ENCODE results near the gene FAM228A. TPM values are rescaled to one million over a fixed set of nuclear protein-coding genes. Genes with fewer than 3 reads are reported as not detected.

FAM228A gene
- total RNA-seq, 2 experiments from 2014 or later, result 0.25 to 0.46 TPM

DNA sequence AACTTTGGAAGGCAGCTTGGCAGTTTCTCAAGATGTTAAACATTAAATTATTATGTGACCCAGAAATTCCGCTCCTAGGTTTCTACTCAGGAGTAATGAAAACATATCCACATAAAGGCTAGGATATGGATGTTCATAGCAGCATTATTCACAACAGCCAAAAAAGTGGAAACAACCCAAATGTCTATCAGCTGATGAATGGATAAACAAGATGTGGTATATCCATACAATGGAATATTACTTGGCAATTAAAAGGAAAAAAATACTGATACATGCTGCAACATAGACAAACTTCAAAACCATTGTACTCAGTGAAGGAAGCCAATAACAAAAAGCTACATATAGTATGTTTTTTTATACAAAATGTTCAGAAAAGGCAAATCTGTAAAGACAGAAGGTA is 12.4 kb upstream of the FAM228A start:
- Histone ChIP-seq H3K79me2 (ENCODE audit: insufficient read depth, low read depth, low read length) (no peaks in the 10 kb centered on the region), H4K20me1 (ENCODE audit: insufficient read depth, low read length) (no peaks in the 10 kb centered on the region), H3K4me1 (ENCODE audit: insufficient read depth, low read length, poor library complexity, severe bottlenecking) (no peaks in the 10 kb centered on the region), H3K36me3 (ENCODE audit: insufficient read depth, low read length) (no peaks in the 10 kb centered on the region), H3K27ac (ENCODE audit: low read depth, low read length, poor library complexity, severe bottlenecking) (no peak overlapping the region), H3K9me3 (ENCODE audit: low read length) (peaks cover 6% of the 10 kb centered on the region; the same call in 1 of the 2 replicates), H3K4me3 (ENCODE audit: low read depth, low read length, poor library complexity, severe bottlenecking) (no peak overlapping the region), H3K9me2 (ENCODE audit: insufficient read depth, low read length) (no peaks in the 10 kb centered on the region), H3K4me2 (ENCODE audit: low read length) (no peak overlapping the region), H2AFZ (ENCODE audit: low read length) (no peak overlapping the region)
- no TSS peak for BruUV-seq (replicated peaks)
- no peak for TF ChIP-seq EZH2phosphoT487 (IDR thresholded peaks at IDR 0.05; ENCODE audit: borderline replicate concordance, low read depth, low read length)
- TF ChIP-seq, protein P1, sequence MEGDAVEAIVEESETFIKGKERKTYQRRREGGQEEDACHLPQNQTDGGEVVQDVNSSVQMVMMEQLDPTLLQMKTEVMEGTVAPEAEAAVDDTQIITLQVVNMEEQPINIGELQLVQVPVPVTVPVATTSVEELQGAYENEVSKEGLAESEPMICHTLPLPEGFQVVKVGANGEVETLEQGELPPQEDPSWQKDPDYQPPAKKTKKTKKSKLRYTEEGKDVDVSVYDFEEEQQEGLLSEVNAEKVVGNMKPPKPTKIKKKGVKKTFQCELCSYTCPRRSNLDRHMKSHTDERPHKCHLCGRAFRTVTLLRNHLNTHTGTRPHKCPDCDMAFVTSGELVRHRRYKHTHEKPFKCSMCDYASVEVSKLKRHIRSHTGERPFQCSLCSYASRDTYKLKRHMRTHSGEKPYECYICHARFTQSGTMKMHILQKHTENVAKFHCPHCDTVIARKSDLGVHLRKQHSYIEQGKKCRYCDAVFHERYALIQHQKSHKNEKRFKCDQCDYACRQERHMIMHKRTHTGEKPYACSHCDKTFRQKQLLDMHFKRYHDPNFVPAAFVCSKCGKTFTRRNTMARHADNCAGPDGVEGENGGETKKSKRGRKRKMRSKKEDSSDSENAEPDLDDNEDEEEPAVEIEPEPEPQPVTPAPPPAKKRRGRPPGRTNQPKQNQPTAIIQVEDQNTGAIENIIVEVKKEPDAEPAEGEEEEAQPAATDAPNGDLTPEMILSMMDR (conservative IDR thresholded peaks at IDR 0.05; ENCODE audit: low read length), result no peak
- DNase-seq (ENCODE audit: low spot score), result no peak
- intact Hi-C loops (cut with micrococcal nuclease; ENCODE audit: unreplicated experiment), result loop anchor here (5.0 kb wide), 1 partner anchor 175 kb away; no protein-coding TSS in a partner anchor
- CTCF ChIA-PET (ENCODE audit: unreplicated experiment), result no interaction called here
- POLR2A ChIA-PET, result interaction anchor here (0.6 to 2.2 kb wide), 3 partner anchors 15 to 179 kb away, joined by 3 to 10 read pairs (median 3); no protein-coding TSS in a partner anchor

DNA sequence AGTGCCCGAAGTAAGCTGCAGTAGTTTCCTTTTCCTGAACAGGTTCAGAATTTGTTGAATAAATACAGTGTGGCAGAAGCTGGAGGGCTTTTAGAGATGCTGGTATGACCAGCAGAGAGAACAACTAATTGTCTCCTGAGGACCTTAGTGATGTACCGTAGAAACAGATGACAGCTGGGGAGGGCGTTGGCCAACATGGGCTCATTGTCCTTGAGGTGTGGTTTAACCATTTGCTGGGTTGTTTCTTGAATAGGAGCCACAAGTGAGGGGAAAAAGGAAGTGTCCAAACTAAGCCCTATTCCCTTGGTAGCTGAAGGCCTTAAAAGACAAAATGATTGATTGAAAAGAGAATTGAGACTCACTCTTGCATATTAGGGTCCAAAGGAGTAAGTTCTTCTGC is 11.7 kb upstream of the FAM228A start:
- no peak overlapping the region for H3K4me3 ChIP-seq (ENCODE audit: low read depth, low read length, poor library complexity, severe bottlenecking)
- no peak for TF ChIP-seq EZH2phosphoT487 (IDR thresholded peaks at IDR 0.05; ENCODE audit: borderline replicate concordance, low read depth, low read length)
- TF ChIP-seq, protein P1 (conservative IDR thresholded peaks at IDR 0.05; ENCODE audit: low read length), result no peak
- H3K79me2 ChIP-seq (ENCODE audit: insufficient read depth, low read depth, low read length), result no peaks in the 10 kb centered on the region
- no peaks in the 10 kb centered on the region for H3K36me3 ChIP-seq (ENCODE audit: insufficient read depth, low read length)
- no peaks in the 10 kb centered on the region for H3K4me1 ChIP-seq (ENCODE audit: insufficient read depth, low read length, poor library complexity, severe bottlenecking)
- ChIA-PET POLR2A (interaction anchor here (0.6 kb wide), 1 partner anchor 182 kb away, joined by 5 read pairs; no protein-coding TSS in a partner anchor), CTCF (ENCODE audit: unreplicated experiment) (no interaction called here)
- H3K27ac ChIP-seq (ENCODE audit: low read depth, low read length, poor library complexity, severe bottlenecking), result no peak overlapping the region
- no peak for DNase-seq (ENCODE audit: low spot score)
- no peak overlapping the region for H3K4me2 ChIP-seq (ENCODE audit: low read length)
- intact Hi-C loops (cut with micrococcal nuclease; ENCODE audit: unreplicated experiment), result loop anchor here (5.0 kb wide), 1 partner anchor 176 kb away; no protein-coding TSS in a partner anchor
- no peaks in the 10 kb centered on the region for H3K9me2 ChIP-seq (ENCODE audit: insufficient read depth, low read length)
- BruUV-seq (replicated peaks), result no TSS peak
- peaks cover 6% of the 10 kb centered on the region; the same call in 1 of the 2 replicates for H3K9me3 ChIP-seq (ENCODE audit: low read length)
- H4K20me1 ChIP-seq (ENCODE audit: insufficient read depth, low read length), result no peaks in the 10 kb centered on the region
- H2AFZ ChIP-seq (ENCODE audit: low read length), result no peak overlapping the region

DNA sequence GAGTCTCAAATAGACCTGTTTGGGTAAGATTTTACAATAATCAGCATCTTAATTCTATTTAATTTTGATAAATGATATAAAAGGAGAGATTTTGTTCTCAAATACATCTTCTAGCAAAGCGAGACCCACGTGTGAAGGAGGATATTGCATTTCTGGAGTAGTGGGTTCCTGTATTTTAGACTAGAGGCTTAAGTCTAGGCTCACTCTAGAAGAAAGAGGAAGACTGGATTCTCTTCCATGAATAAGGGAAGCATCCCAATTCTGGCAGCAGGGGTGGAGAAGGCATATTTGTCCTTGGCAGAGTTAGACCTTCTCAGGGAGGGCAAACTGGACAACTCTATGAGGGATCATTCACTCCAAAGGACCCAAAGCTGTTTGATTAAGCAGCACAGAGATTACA is 11.3 kb upstream of the FAM228A start:
- ChIA-PET CTCF (ENCODE audit: unreplicated experiment) (interaction anchor here (0.6 kb wide), 1 partner anchor 98 kb away, joined by 3 read pairs; no protein-coding TSS in a partner anchor), POLR2A (interaction anchor here (0.6 kb wide), 1 partner anchor 183 kb away, joined by 5 read pairs; no protein-coding TSS in a partner anchor)
- Histone ChIP-seq H2AFZ (ENCODE audit: low read length) (no peak overlapping the region), H3K4me1 (ENCODE audit: insufficient read depth, low read length, poor library complexity, severe bottlenecking) (no peaks in the 10 kb centered on the region), H3K9me2 (ENCODE audit: insufficient read depth, low read length) (no peaks in the 10 kb centered on the region), H3K27ac (ENCODE audit: low read depth, low read length, poor library complexity, severe bottlenecking) (no peak overlapping the region), H3K4me3 (ENCODE audit: low read depth, low read length, poor library complexity, severe bottlenecking) (no peak overlapping the region), H3K36me3 (ENCODE audit: insufficient read depth, low read length) (no peaks in the 10 kb centered on the region), H3K4me2 (ENCODE audit: low read length) (no peak overlapping the region), H3K79me2 (ENCODE audit: insufficient read depth, low read depth, low read length) (no peaks in the 10 kb centered on the region), H4K20me1 (ENCODE audit: insufficient read depth, low read length) (no peaks in the 10 kb centered on the region), H3K9me3 (ENCODE audit: low read length) (peaks cover 6% of the 10 kb centered on the region; the same call in 1 of the 2 replicates)
- no peak for DNase-seq (ENCODE audit: low spot score)
- BruUV-seq (replicated peaks), result no TSS peak
- no peak for TF ChIP-seq EZH2phosphoT487 (IDR thresholded peaks at IDR 0.05; ENCODE audit: borderline replicate concordance, low read depth, low read length)
- TF ChIP-seq, protein P1 (conservative IDR thresholded peaks at IDR 0.05; ENCODE audit: low read length), result no peak
- intact Hi-C loops (cut with micrococcal nuclease; ENCODE audit: unreplicated experiment), result loop anchor here (5.0 kb wide), 1 partner anchor 176 kb away; no protein-coding TSS in a partner anchor
